ENCODE measurements around the gene PPP2R5C. TPM values are rescaled to one million over a fixed set of nuclear protein-coding genes. Genes with fewer than 3 reads are reported as not detected.

Gene PPP2R5C
- total and polyA plus RNA-seq, 3 donors from 2014 or later = 106 to 166 (median 126) TPM

GRCh38 chr14:101732118-101732517, 29.4 kb upstream of the PPP2R5C start:
- no peaks in the 10 kb centered on the region for H3K36me3 ChIP-seq (ENCODE audit: low read depth, missing control alignments)
- no peak overlapping the region for H3K27ac ChIP-seq
- 91 to 94% methylated on average over 5 of the region's 5 CpGs for WGBS, 2 donors
- no peaks in the 10 kb centered on the region for H3K4me1 ChIP-seq
- no peaks in the 10 kb centered on the region for H3K9me3 ChIP-seq
- TF ChIP-seq, protein P1, sequence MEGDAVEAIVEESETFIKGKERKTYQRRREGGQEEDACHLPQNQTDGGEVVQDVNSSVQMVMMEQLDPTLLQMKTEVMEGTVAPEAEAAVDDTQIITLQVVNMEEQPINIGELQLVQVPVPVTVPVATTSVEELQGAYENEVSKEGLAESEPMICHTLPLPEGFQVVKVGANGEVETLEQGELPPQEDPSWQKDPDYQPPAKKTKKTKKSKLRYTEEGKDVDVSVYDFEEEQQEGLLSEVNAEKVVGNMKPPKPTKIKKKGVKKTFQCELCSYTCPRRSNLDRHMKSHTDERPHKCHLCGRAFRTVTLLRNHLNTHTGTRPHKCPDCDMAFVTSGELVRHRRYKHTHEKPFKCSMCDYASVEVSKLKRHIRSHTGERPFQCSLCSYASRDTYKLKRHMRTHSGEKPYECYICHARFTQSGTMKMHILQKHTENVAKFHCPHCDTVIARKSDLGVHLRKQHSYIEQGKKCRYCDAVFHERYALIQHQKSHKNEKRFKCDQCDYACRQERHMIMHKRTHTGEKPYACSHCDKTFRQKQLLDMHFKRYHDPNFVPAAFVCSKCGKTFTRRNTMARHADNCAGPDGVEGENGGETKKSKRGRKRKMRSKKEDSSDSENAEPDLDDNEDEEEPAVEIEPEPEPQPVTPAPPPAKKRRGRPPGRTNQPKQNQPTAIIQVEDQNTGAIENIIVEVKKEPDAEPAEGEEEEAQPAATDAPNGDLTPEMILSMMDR (IDR thresholded peaks at IDR 0.05) = no peak
- no peak for TF ChIP-seq POLR2A (IDR thresholded peaks at IDR 0.05)
- DNase-seq = no peak
- intact Hi-C loops (cut with DNase I; ENCODE audit: low total_unique reads) = no loop called here
- no peak overlapping the region for H3K4me3 ChIP-seq
- H3K27me3 ChIP-seq = no peaks in the 10 kb centered on the region

GRCh38 chr14:101733211-101733610, 28.3 kb upstream of the PPP2R5C start:
- H3K9me3 ChIP-seq = no peaks in the 10 kb centered on the region
- DNase-seq = no peak
- no peaks in the 10 kb centered on the region for H3K36me3 ChIP-seq (ENCODE audit: low read depth, missing control alignments)
- intact Hi-C loops (cut with DNase I; ENCODE audit: low total_unique reads) = no loop called here
- H3K27ac ChIP-seq = no peak overlapping the region
- TF ChIP-seq, protein P1 (IDR thresholded peaks at IDR 0.05) = no peak
- TF ChIP-seq POLR2A (IDR thresholded peaks at IDR 0.05) = no peak
- no peaks in the 10 kb centered on the region for H3K27me3 ChIP-seq
- 94% methylated on average over 4 of the region's 4 CpGs; no CpG with 5 or more reads in 1 of the 2 donors for WGBS, 2 donors
- H3K4me1 ChIP-seq = no peaks in the 10 kb centered on the region
- H3K4me3 ChIP-seq = no peak overlapping the region

DNA sequence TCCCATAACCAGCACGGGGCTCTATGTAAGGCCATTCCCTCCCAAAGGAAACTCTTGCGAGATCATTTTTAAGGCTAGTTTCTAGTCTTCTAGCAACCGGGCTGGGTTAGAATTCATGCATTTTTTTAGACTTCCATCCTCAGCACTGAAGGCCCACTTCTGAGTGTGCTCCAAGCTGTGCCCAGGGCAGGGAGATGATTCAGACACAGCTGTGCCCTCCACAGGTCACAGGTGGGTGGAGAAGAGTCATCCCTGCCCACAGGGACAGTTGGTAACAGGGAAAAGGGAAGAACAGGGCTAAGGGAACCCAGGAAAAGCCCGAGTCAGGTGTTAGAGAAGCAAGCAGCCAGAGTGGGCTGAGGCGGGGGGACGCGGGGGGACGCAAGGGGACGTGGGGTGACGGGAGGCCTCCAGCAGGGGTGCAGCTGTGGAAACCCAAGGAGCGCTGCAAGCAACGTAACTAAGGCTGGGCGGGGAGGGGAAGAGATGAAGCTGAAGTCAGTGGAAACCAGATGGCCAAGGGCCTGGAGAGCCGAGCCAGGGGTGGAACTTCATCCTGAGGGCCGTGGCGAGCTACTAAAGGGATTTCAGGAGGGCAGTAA, 27.2 kb upstream of the PPP2R5C start:
- Histone ChIP-seq H3K4me1 (no peaks in the 10 kb centered on the region), H3K27ac (no peak overlapping the region), H3K27me3 (no peaks in the 10 kb centered on the region), H3K4me3 (no peak overlapping the region), H3K36me3 (ENCODE audit: low read depth, missing control alignments) (no peaks in the 10 kb centered on the region), H3K9me3 (no peaks in the 10 kb centered on the region)
- TF ChIP-seq, protein P1 (IDR thresholded peaks at IDR 0.05) = no peak
- TF ChIP-seq POLR2A (IDR thresholded peaks at IDR 0.05) = no peak
- WGBS, 2 donors = 86 to 93% methylated on average over 16 of the region's 16 CpGs
- intact Hi-C loops (cut with DNase I; ENCODE audit: low total_unique reads) = no loop called here
- no peak for DNase-seq

DNA sequence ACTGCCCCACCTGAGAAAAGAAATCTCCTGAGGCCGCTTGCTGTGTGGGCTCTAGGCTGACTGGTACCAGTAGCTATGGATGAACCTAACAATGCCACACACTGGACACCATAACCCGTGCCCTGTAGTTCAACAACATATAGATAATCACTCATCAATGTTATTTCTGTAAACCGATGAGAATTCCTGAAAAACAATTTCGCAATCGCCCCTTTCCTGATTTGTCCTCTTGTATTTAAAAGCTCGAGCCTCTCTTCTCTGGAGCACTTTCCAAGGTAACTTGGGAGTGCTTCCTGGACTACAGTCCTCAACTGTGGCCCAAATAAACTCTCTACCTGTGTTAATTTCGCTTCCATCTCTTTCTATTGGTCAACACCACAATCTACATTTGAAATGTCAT, 26.1 kb upstream of the PPP2R5C start:
- no peak overlapping the region for H3K27ac ChIP-seq
- no peaks in the 10 kb centered on the region for H3K9me3 ChIP-seq
- H3K36me3 ChIP-seq (ENCODE audit: low read depth, missing control alignments) = no peaks in the 10 kb centered on the region
- H3K27me3 ChIP-seq = no peaks in the 10 kb centered on the region
- no peaks in the 10 kb centered on the region for H3K4me1 ChIP-seq
- DNase-seq = no peak
- intact Hi-C loops (cut with DNase I; ENCODE audit: low total_unique reads) = no loop called here
- 87 to 92% methylated on average over 7 of the region's 7 CpGs for WGBS, 2 donors
- no peak overlapping the region for H3K4me3 ChIP-seq
- TF ChIP-seq, protein P1 (IDR thresholded peaks at IDR 0.05) = no peak
- TF ChIP-seq POLR2A (IDR thresholded peaks at IDR 0.05) = no peak

DNA sequence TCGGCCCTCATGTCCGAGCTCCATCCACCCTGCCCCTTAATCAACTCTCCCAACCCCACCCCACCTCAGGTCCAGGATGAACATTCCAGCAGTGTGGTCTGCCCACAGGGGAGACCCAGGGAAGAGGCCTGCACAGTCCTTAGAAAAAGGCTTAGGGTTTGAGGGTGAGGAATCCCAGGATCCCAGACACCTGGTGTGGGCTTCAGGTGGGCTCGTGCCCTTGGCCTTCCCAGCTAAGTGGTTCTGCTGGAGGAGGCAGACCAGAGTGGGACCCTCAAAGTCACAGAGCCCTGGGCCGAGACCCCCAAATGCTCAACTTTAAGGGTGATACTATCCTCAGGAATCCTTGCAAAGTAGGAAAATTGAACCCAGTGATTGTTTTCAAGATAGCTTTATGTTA, 25.4 kb upstream of the PPP2R5C start:
- H3K4me3 ChIP-seq = no peak overlapping the region
- no peak for DNase-seq
- H3K36me3 ChIP-seq (ENCODE audit: low read depth, missing control alignments) = no peaks in the 10 kb centered on the region
- intact Hi-C loops (cut with DNase I; ENCODE audit: low total_unique reads) = no loop called here
- H3K27ac ChIP-seq = no peak overlapping the region
- H3K9me3 ChIP-seq = no peaks in the 10 kb centered on the region
- no peaks in the 10 kb centered on the region for H3K27me3 ChIP-seq
- no peaks in the 10 kb centered on the region for H3K4me1 ChIP-seq
- 83 to 94% methylated on average over 4 of the region's 4 CpGs for WGBS, 2 donors
- TF ChIP-seq, protein P1 (IDR thresholded peaks at IDR 0.05) = no peak
- TF ChIP-seq POLR2A (IDR thresholded peaks at IDR 0.05) = no peak

All from testis (tissue), 3 donors.